Hematopoietic multipotent progenitor cell treated with erythropoietin and hydrocortisone succinate and interleukin-3 and kit ligand, for 15 days (in vitro differentiated cells): ENCODE data around the gene ACER3.
"Not testable (repeated sequence)": the region's sequence is repeated elsewhere in the genome, so short reads cannot be mapped to it uniquely, and the experiment has no call there.

Source experiments
- DNase-seq: peaks from one replicate; pipeline ENCODE4 v3.0.0-alpha.2; 2015; ENCODE audit warnings: low spot score

The ACER3 gene

GRCh38 chr11:76836613-76837291, 24.0 kb upstream of the ACER3 start:
- no peak for DNase-seq

GRCh38 chr11:76837696-76838677, 22.7 kb upstream of the ACER3 start:
- DNase-seq: no peak

- no peak for DNase-seq
These were observed 22.0 kb upstream of the ACER3 start for GRCh38 chr11:76838678-76839068.

GRCh38 chr11:76839311-76839710, 21.4 kb upstream of the ACER3 start:
- DNase-seq: no peak

GRCh38 chr11:76841923-76842452, 18.7 kb upstream of the ACER3 start:
- no peak for DNase-seq

GRCh38 chr11:76843907-76844306, 16.8 kb upstream of the ACER3 start:
- DNase-seq: no peak

GRCh38 chr11:76844511-76844910, 16.2 kb upstream of the ACER3 start:
- no peak for DNase-seq

GRCh38 chr11:76845069-76845468, 15.6 kb upstream of the ACER3 start:
- no peak for DNase-seq

GRCh38 chr11:76846441-76846840, 14.3 kb upstream of the ACER3 start:
- no peak for DNase-seq

GRCh38 chr11:76849376-76849775, 11.3 kb upstream of the ACER3 start:
- no peak for DNase-seq

GRCh38 chr11:76850130-76850529, 10.6 kb upstream of the ACER3 start:
- no peak for DNase-seq

- no peak for DNase-seq
These were observed 9.9 kb upstream of the ACER3 start for GRCh38 chr11:76850815-76851214.

GRCh38 chr11:76854709-76855108, 6.0 kb upstream of the ACER3 start:
- no peak for DNase-seq

GRCh38 chr11:76855670-76856069, 5.0 kb upstream of the ACER3 start:
- not testable (repeated sequence) for DNase-seq

- DNase-seq: no peak
These were observed 4.6 kb upstream of the ACER3 start for GRCh38 chr11:76856106-76856505.

GRCh38 chr11:76856571-76856970, 4.1 kb upstream of the ACER3 start:
- DNase-seq: no peak

- DNase-seq: no peak
These were observed 2.8 kb upstream of the ACER3 start for GRCh38 chr11:76857781-76858410.

GRCh38 chr11:76859708-76860227, 950 bp upstream of the ACER3 start:
- DNase-seq: no peak

GRCh38 chr11:76861490-76861953, 804 bp downstream of the ACER3 start:
- no peak for DNase-seq

GRCh38 chr11:76862794-76863193, 2.1 kb downstream of the ACER3 start:
- DNase-seq: not testable (repeated sequence)

GRCh38 chr11:76863196-76863777, 2.6 kb downstream of the ACER3 start:
- no peak for DNase-seq
